CD4-positive, alpha-beta T cell treated with Interleukin-6 at 100 ng/mL for 8 hours (primary cell): ENCODE results near the gene AHDC1.

Experiments
- DNase-seq: peaks from one replicate; pipeline ENCODE4 v3.0.0-alpha.2; 2020; ENCODE audit warnings: mixed read lengths, low spot score

The AHDC1 gene

GRCh38 chr1:27614043-27614624, 10.2 kb upstream of the AHDC1 start:
- DNase-seq: no peak

- DNase-seq: no peak
Observed at GRCh38 chr1:27612718-27613117, 8.8 kb upstream of the AHDC1 start.

- DNase-seq: no peak
Observed at GRCh38 chr1:27611450-27611849, 7.5 kb upstream of the AHDC1 start.

GRCh38 chr1:27609618-27610240, 5.8 kb upstream of the AHDC1 start:
- DNase-seq: no peak

GRCh38 chr1:27609210-27609555, 5.2 kb upstream of the AHDC1 start:
- DNase-seq: no peak

- DNase-seq: no peak
Observed at GRCh38 chr1:27607239-27607804, 3.4 kb upstream of the AHDC1 start.

- no peak for DNase-seq
Observed at GRCh38 chr1:27606708-27607238, 2.8 kb upstream of the AHDC1 start.

GRCh38 chr1:27605796-27606707, 2.1 kb upstream of the AHDC1 start:
- peak; percentile 62 for DNase-seq

GRCh38 chr1:27605300-27605766, 1.4 kb upstream of the AHDC1 start:
- no peak for DNase-seq

GRCh38 chr1:27604579-27605299, 795 bp upstream of the AHDC1 start:
- no peak for DNase-seq

- no peak for DNase-seq
Observed at GRCh38 chr1:27603309-27603680, 649 bp downstream of the AHDC1 start.

GRCh38 chr1:27602462-27603308, 1.3 kb downstream of the AHDC1 start:
- DNase-seq: peak; percentile 37

GRCh38 chr1:27601771-27602461, 2.0 kb downstream of the AHDC1 start:
- DNase-seq: no peak

GRCh38 chr1:27601321-27601770, 2.6 kb downstream of the AHDC1 start:
- DNase-seq: no peak

- no peak for DNase-seq
Observed at GRCh38 chr1:27600498-27601175, 3.3 kb downstream of the AHDC1 start.

- DNase-seq: no peak
Observed at GRCh38 chr1:27599605-27600497, 4.1 kb downstream of the AHDC1 start.

GRCh38 chr1:27598902-27599528, 4.9 kb downstream of the AHDC1 start:
- no peak for DNase-seq

- DNase-seq: no peak
Observed at GRCh38 chr1:27598295-27598687, 5.7 kb downstream of the AHDC1 start.
